H9 (cell line): ENCODE data around the gene DNMT3B. TPM values are rescaled to one million over a fixed set of nuclear protein-coding genes. Genes with fewer than 3 reads are reported as not detected.

ENCODE experiments used
- DNase-seq: peaks from one replicate; pipeline ENCODE4 v3.0.0-alpha.2; 2017
- H2AFZ ChIP-seq: one replicate; pipeline ENCODE4 v1.6.1; 2013; ENCODE audit warnings: mild to moderate bottlenecking, low read length, control low read depth, moderate library complexity
- H2AK5ac ChIP-seq: 2 replicates; pipeline ENCODE4 v1.6.1; 2013; ENCODE audit warnings: low read length, control low read depth, mixed read lengths; ENCODE audit not compliant: insufficient read length
- H2BK120ac ChIP-seq: one replicate; pipeline ENCODE4 v1.6.1; 2013; ENCODE audit warnings: low read depth, mild to moderate bottlenecking, low read length, control low read depth, inconsistent platforms; ENCODE audit not compliant: poor library complexity, severe bottlenecking
- H2BK12ac ChIP-seq: 2 replicates; pipeline ENCODE4 v1.6.1; 2013; ENCODE audit warnings: low read length, control low read depth, mixed read lengths, low read depth; ENCODE audit not compliant: insufficient read length
- H2BK15ac ChIP-seq: 2 replicates; pipeline ENCODE4 v1.6.1; 2013; ENCODE audit warnings: low read depth, low read length, control low read depth
- H2BK20ac ChIP-seq: one replicate; pipeline ENCODE4 v1.6.1; 2013; ENCODE audit warnings: low read depth, mild to moderate bottlenecking, low read length, control low read depth, inconsistent platforms; ENCODE audit not compliant: poor library complexity, severe bottlenecking
- H2BK5ac ChIP-seq: 2 replicates; pipeline ENCODE4 v1.6.1; 2013; ENCODE audit warnings: low read length, control low read depth, mixed read lengths; ENCODE audit not compliant: insufficient read length
- H3K14ac ChIP-seq: 2 replicates; pipeline ENCODE4 v1.6.1; 2013; ENCODE audit warnings: low read length, control low read depth; ENCODE audit not compliant: insufficient read depth
- H3K18ac ChIP-seq: 2 replicates; pipeline ENCODE4 v1.6.1; 2013; ENCODE audit warnings: low read depth, mild to moderate bottlenecking, mixed read lengths, low read length, control low read depth; ENCODE audit not compliant: insufficient read length
- H3K23ac ChIP-seq: 2 replicates; pipeline ENCODE4 v1.6.1; 2013; ENCODE audit warnings: low read length, control low read depth, mixed read lengths, low read depth; ENCODE audit not compliant: insufficient read length
- H3K23me2 ChIP-seq: 2 replicates; pipeline ENCODE4 v1.6.1; 2013; ENCODE audit warnings: low read depth, mild to moderate bottlenecking, mixed read lengths, low read length, control low read depth; ENCODE audit not compliant: insufficient read length, poor library complexity, severe bottlenecking
- H3K27ac ChIP-seq: 2 replicates; pipeline ENCODE4 v1.5.1; 2013; ENCODE audit warnings: low read length, control low read depth, mixed read lengths, low read depth; ENCODE audit not compliant: insufficient read length
- H3K27me3 ChIP-seq: 2 replicates; pipeline ENCODE4 v1.6.1; 2013; ENCODE audit warnings: low read length, control low read depth, inconsistent platforms; ENCODE audit not compliant: insufficient read depth
- H3K4ac ChIP-seq: 2 replicates; pipeline ENCODE4 v1.6.1; 2013; ENCODE audit warnings: low read depth, mild to moderate bottlenecking, control low read depth, inconsistent platforms, low read length, moderate library complexity
- H3K4me1 ChIP-seq: 2 replicates; pipeline ENCODE4 v1.6.1; 2013; ENCODE audit warnings: low read length, control low read depth, inconsistent platforms; ENCODE audit not compliant: insufficient read depth
- H3K4me2 ChIP-seq: 2 replicates; pipeline ENCODE4 v1.6.1; 2013; ENCODE audit warnings: low read length, control low read depth, mixed read lengths; ENCODE audit not compliant: insufficient read length, insufficient read depth
- H3K56ac ChIP-seq: 2 replicates; pipeline ENCODE4 v1.6.1; 2013; ENCODE audit warnings: low read depth, mild to moderate bottlenecking, mixed read lengths, low read length, control low read depth; ENCODE audit not compliant: insufficient read length
- H3K79me1 ChIP-seq: 2 replicates; pipeline ENCODE4 v1.6.1; 2013; ENCODE audit warnings: low read depth, mild to moderate bottlenecking, moderate library complexity, low read length, control low read depth, inconsistent platforms; ENCODE audit not compliant: insufficient read depth, poor library complexity, severe bottlenecking
- H3K79me2 ChIP-seq: 2 replicates; pipeline ENCODE4 v1.6.1; 2013; ENCODE audit warnings: low read length, control low read depth, inconsistent platforms; ENCODE audit not compliant: insufficient read depth
- H3K9ac ChIP-seq: 2 replicates; pipeline ENCODE4 v1.6.1; 2013; ENCODE audit warnings: low read length, control low read depth, mixed read lengths; ENCODE audit not compliant: insufficient read length; ENCODE audit errors: extremely low read depth
- H3K9me3 ChIP-seq: one replicate; pipeline ENCODE4 v1.6.1; 2013; ENCODE audit warnings: low read depth, low read length, inconsistent platforms; ENCODE audit not compliant: control insufficient read depth
- H3T11ph ChIP-seq: one replicate; pipeline ENCODE4 v1.6.1; 2013; ENCODE audit warnings: mild to moderate bottlenecking, low read length, control low read depth, inconsistent platforms
- H4K20me1 ChIP-seq: one replicate; pipeline ENCODE4 v1.6.1; 2013; ENCODE audit not compliant: control insufficient read depth, insufficient read length, insufficient read depth
- H4K5ac ChIP-seq: 2 replicates; pipeline ENCODE4 v1.6.1; 2013; ENCODE audit warnings: low read depth, mild to moderate bottlenecking, mixed read lengths, low read length, control low read depth; ENCODE audit not compliant: insufficient read length
- H4K8ac ChIP-seq: replicated peaks from 2 replicates; pipeline ENCODE4 v1.6.1; 2013; ENCODE audit warnings: low read length, control low read depth, mixed read lengths, low read depth; ENCODE audit not compliant: insufficient read length
- H4K91ac ChIP-seq: 2 replicates; pipeline ENCODE4 v1.6.1; 2013; ENCODE audit warnings: low read depth, mild to moderate bottlenecking, moderate library complexity, mixed read lengths, low read length, control low read depth; ENCODE audit not compliant: insufficient read length
- H3K27ac Mint-ChIP-seq, 3 experiments: 2 replicates in 2 of 3; 3 replicates in 1 of 3; pipeline ENCODE4 v1.8.0; 2020 to 2021; ENCODE audit warnings: mixed read lengths in 3 of 3, mild to moderate bottlenecking in 1 of 3, moderate library complexity in 1 of 3
- H3K27me3 Mint-ChIP-seq: 2 replicates; pipeline ENCODE4 v1.8.0; 2021; ENCODE audit warnings: low read depth, mild to moderate bottlenecking, moderate library complexity, mixed read lengths
- H3K36me3 Mint-ChIP-seq, 3 experiments: 2 replicates in 2 of 3; 3 replicates in 1 of 3; pipeline ENCODE4 v1.8.0; 2020 to 2021; ENCODE audit warnings: low read depth in 3 of 3, mixed read lengths in 3 of 3; ENCODE audit not compliant: insufficient read depth in 1 of 3
- H3K4me1 Mint-ChIP-seq, 2 experiments: 2 replicates each; pipeline ENCODE4 v1.8.0; 2020; ENCODE audit warnings: mixed read lengths in 2 of 2
- H3K4me3 Mint-ChIP-seq, 2 experiments: 2 replicates in 1 of 2; 3 replicates in 1 of 2; pipeline ENCODE4 v1.8.0; 2020 to 2021; ENCODE audit warnings: mild to moderate bottlenecking in 2 of 2, mixed read lengths in 2 of 2, moderate library complexity in 1 of 2
- H3K9me3 Mint-ChIP-seq, 2 experiments: 2 replicates in 1 of 2; 3 replicates in 1 of 2; pipeline ENCODE4 v1.8.0; 2020; ENCODE audit warnings: mild to moderate bottlenecking in 2 of 2, mixed read lengths in 2 of 2, moderate library complexity in 1 of 2
- WGBS: extraction: QIAGEN DNeasy Blood & Tissue Kit; methylation state at CpG from one replicate; pipeline ENCODE4 v1.1.7; 2013; ENCODE audit warnings: missing lambda C conversion rate, low lambda C conversion rate, mixed read lengths; ENCODE audit not compliant: insufficient read length; ENCODE audit errors: extremely low coverage; 5-methylcytosine and 5-hydroxymethylcytosine counted together
- total RNA-seq: library from RNA; stranded (reverse); gene quantifications from 2 replicates; pipeline ENCODE4 v1.2.1, GENCODE V29; 2021
- TF ChIP-seq, protein P1 (sequence below): fragments of 200-600 bp; sonication (generic); conservative IDR thresholded peaks from 3 replicates; pipeline ENCODE4 v1.8.0; 2021; ENCODE audit warnings: antibody characterized with exemption, mild to moderate bottlenecking

DNMT3B gene
- total RNA-seq, 1 experiment from 2014 or later: 980 TPM

DNA sequence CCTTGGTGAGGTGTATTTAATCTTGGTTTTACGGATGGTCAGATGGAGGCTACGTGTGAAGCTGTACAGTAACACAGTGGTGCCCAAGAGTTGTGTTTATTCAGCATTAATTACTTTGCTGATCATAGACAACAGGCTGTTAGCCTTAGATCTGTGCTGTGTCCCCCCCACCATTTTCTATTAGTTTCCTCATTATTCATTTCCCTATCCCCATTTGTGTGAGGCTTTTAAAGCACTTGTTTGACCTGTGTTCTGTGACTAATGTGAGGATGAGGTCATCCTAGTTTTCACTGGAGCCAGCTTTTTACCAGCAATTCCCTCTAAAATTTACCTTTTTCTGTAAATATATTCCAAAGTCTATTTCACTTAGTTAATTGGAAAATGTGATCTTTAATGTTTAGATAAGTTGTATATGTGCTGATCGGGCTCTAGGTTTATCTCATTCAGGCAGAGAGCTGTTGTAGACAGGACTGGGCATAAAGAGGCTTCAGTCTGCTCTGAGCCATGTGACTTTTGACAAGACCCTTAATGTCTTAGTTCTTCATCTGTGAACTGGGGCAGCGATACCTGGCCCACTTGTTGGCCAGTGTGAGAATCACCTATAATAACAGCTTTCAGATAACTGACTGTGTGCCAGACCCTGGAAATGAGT, 66.0 kb downstream of the DNMT3B start:
- H3K4me2 ChIP-seq: no peak overlapping the region
- no peak overlapping the region for H3K27ac ChIP-seq
- no peaks in the 10 kb centered on the region for H3K9me3 ChIP-seq
- H3K4ac ChIP-seq: no peak overlapping the region
- H3K4me1 Mint-ChIP-seq: peaks cover 12 to 19% of the 10 kb centered on the region in 2 experiments
- H3K4me1 ChIP-seq: no peaks in the 10 kb centered on the region
- no peak overlapping the region for H2BK5ac ChIP-seq
- no peak overlapping the region for H3K14ac ChIP-seq
- H3K23ac ChIP-seq: no peak overlapping the region
- H3K23me2 ChIP-seq: no peaks in the 10 kb centered on the region
- no peak overlapping the region for H4K91ac ChIP-seq
- no peaks in the 10 kb centered on the region for H3K27me3 Mint-ChIP-seq
- H4K5ac ChIP-seq: no peak overlapping the region
- H3K9ac ChIP-seq: no peak overlapping the region
- H3K27ac Mint-ChIP-seq: peak overlapping the region in 1 of 3 experiments; percentile 49; a peak in 3 of 7 replicates
- no peak overlapping the region for H2AK5ac ChIP-seq
- H2BK20ac ChIP-seq: no peak overlapping the region
- H2BK12ac ChIP-seq: no peak overlapping the region
- peaks cover 40 to 73% (median 63%) of the 10 kb centered on the region in 3 experiments; a peak in 6 of 7 replicates for H3K36me3 Mint-ChIP-seq
- no peak overlapping the region for H2BK15ac ChIP-seq
- H3K18ac ChIP-seq: no peak overlapping the region
- TF ChIP-seq, protein P1, sequence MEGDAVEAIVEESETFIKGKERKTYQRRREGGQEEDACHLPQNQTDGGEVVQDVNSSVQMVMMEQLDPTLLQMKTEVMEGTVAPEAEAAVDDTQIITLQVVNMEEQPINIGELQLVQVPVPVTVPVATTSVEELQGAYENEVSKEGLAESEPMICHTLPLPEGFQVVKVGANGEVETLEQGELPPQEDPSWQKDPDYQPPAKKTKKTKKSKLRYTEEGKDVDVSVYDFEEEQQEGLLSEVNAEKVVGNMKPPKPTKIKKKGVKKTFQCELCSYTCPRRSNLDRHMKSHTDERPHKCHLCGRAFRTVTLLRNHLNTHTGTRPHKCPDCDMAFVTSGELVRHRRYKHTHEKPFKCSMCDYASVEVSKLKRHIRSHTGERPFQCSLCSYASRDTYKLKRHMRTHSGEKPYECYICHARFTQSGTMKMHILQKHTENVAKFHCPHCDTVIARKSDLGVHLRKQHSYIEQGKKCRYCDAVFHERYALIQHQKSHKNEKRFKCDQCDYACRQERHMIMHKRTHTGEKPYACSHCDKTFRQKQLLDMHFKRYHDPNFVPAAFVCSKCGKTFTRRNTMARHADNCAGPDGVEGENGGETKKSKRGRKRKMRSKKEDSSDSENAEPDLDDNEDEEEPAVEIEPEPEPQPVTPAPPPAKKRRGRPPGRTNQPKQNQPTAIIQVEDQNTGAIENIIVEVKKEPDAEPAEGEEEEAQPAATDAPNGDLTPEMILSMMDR: no peak
- H3T11ph ChIP-seq: no peak overlapping the region
- no peak overlapping the region for H3K4me3 Mint-ChIP-seq
- peaks cover 17% of the 10 kb centered on the region for H3K79me2 ChIP-seq
- H4K8ac ChIP-seq: no peak overlapping the region
- H2AFZ ChIP-seq: no peak overlapping the region
- H3K9me3 Mint-ChIP-seq: no peaks in the 10 kb centered on the region
- no peak for DNase-seq
- no peaks in the 10 kb centered on the region for H3K27me3 ChIP-seq
- no CpG with 5 or more reads among the region's 4 CpGs for WGBS
- peaks cover 5% of the 10 kb centered on the region for H3K79me1 ChIP-seq
- no peaks in the 10 kb centered on the region for H4K20me1 ChIP-seq
- H3K56ac ChIP-seq: no peak overlapping the region
- no peak overlapping the region for H2BK120ac ChIP-seq
